ENCODE results near the gene IFT43. TPM values are rescaled to one million over a fixed set of nuclear protein-coding genes. Genes with fewer than 3 reads are reported as not detected.

IFT43 gene
- total RNA-seq, 2 experiments from 2014 or later: 4.5 TPM

GRCh38 chr14:75970989-75971388 is 14.6 kb upstream of the IFT43 start:
- Mint-ChIP-seq H3K4me1 (no peaks in the 10 kb centered on the region), H3K4me3 (no peak overlapping the region), H3K9me3 (no peaks in the 10 kb centered on the region), H3K27me3 (no peaks in the 10 kb centered on the region), H3K36me3 (ENCODE audit: low read depth) (no peaks in the 10 kb centered on the region), H3K27ac (no peak overlapping the region)
- CTCF ChIA-PET: interaction anchor here (1.3 to 2.3 kb wide), 2 partner anchors 9 to 393 kb away, joined by 3 to 8 read pairs; partner anchors contain the start of gene FLVCR2
- POLR2A ChIA-PET: no interaction called here
- no peak for DNase-seq

GRCh38 chr14:75971509-75971908 is 14.1 kb upstream of the IFT43 start:
- no peaks in the 10 kb centered on the region for H3K36me3 Mint-ChIP-seq (ENCODE audit: low read depth)
- POLR2A ChIA-PET: no interaction called here
- no peak overlapping the region for H3K4me3 Mint-ChIP-seq
- CTCF ChIA-PET: interaction anchor here (0.6 to 2.3 kb wide), 3 partner anchors 9 to 394 kb away, joined by 3 to 8 read pairs (median 3); partner anchors contain the start of gene FLVCR2
- no peaks in the 10 kb centered on the region for H3K4me1 Mint-ChIP-seq
- DNase-seq: no peak
- no peaks in the 10 kb centered on the region for H3K9me3 Mint-ChIP-seq
- no peaks in the 10 kb centered on the region for H3K27me3 Mint-ChIP-seq
- no peak overlapping the region for H3K27ac Mint-ChIP-seq

- no peaks in the 10 kb centered on the region for H3K9me3 Mint-ChIP-seq
- no peak for DNase-seq
- H3K4me1 Mint-ChIP-seq: peaks cover under 1% of the 10 kb centered on the region
- H3K27me3 Mint-ChIP-seq: no peaks in the 10 kb centered on the region
- CTCF ChIA-PET: interaction anchor here (0.6 to 1.3 kb wide), 2 partner anchors 9 to 36 kb away, joined by 3 read pairs; partner anchors contain the start of gene TGFB3
- no peak overlapping the region for H3K4me3 Mint-ChIP-seq
- no peaks in the 10 kb centered on the region for H3K36me3 Mint-ChIP-seq (ENCODE audit: low read depth)
- POLR2A ChIA-PET: no interaction called here
- H3K27ac Mint-ChIP-seq: no peak overlapping the region
Measured at GRCh38 chr14:75972801-75973421, 12.7 kb upstream of the IFT43 start.

- Mint-ChIP-seq H3K4me1 (peaks cover 41% of the 10 kb centered on the region), H3K4me3 (no peak overlapping the region), H3K27me3 (no peaks in the 10 kb centered on the region), H3K27ac (no peak overlapping the region), H3K36me3 (ENCODE audit: low read depth) (no peaks in the 10 kb centered on the region), H3K9me3 (no peaks in the 10 kb centered on the region)
- no peak for DNase-seq
- CTCF ChIA-PET: interaction anchor here (0.6 to 2.9 kb wide), 2 partner anchors 71 to 198 kb away, joined by 3 to 10 read pairs; no protein-coding TSS in a partner anchor
- POLR2A ChIA-PET: no interaction called here
Measured at GRCh38 chr14:75976826-75977581, 8.6 kb upstream of the IFT43 start.

- POLR2A ChIA-PET: no interaction called here
- Mint-ChIP-seq H3K36me3 (ENCODE audit: low read depth) (no peaks in the 10 kb centered on the region), H3K27ac (no peak overlapping the region), H3K4me3 (no peak overlapping the region), H3K4me1 (peaks cover 41% of the 10 kb centered on the region), H3K9me3 (no peaks in the 10 kb centered on the region), H3K27me3 (no peaks in the 10 kb centered on the region)
- CTCF ChIA-PET: interaction anchor here (0.6 to 2.9 kb wide), 2 partner anchors 71 to 199 kb away, joined by 3 to 10 read pairs; no protein-coding TSS in a partner anchor
- no peak for DNase-seq
Measured at GRCh38 chr14:75977582-75977943, 8.0 kb upstream of the IFT43 start.

- Mint-ChIP-seq H3K4me3 (no peak overlapping the region), H3K27me3 (no peaks in the 10 kb centered on the region), H3K9me3 (no peaks in the 10 kb centered on the region), H3K36me3 (ENCODE audit: low read depth) (no peaks in the 10 kb centered on the region), H3K27ac (peak overlapping the region; percentile 66), H3K4me1 (peaks cover 46% of the 10 kb centered on the region)
- CTCF ChIA-PET: interaction anchor here (0.8 to 2.9 kb wide), 4 partner anchors 72 to 269 kb away, joined by 3 to 10 read pairs (median 6); no protein-coding TSS in a partner anchor
- DNase-seq: peak; percentile 46
- POLR2A ChIA-PET: no interaction called here
Measured at GRCh38 chr14:75978249-75978731, 7.3 kb upstream of the IFT43 start.

GRCh38 chr14:75979071-75979571 is 6.4 kb upstream of the IFT43 start:
- peaks cover 46% of the 10 kb centered on the region for H3K4me1 Mint-ChIP-seq
- H3K27ac Mint-ChIP-seq: no peak overlapping the region
- H3K27me3 Mint-ChIP-seq: peaks cover 5% of the 10 kb centered on the region
- no peak overlapping the region for H3K4me3 Mint-ChIP-seq
- no peaks in the 10 kb centered on the region for H3K9me3 Mint-ChIP-seq
- POLR2A ChIA-PET: no interaction called here
- DNase-seq: peak; percentile 18
- CTCF ChIA-PET: interaction anchor here (0.7 to 2.3 kb wide), 9 partner anchors 8 to 270 kb away, joined by 3 to 8 read pairs (median 3); no protein-coding TSS in a partner anchor
- H3K36me3 Mint-ChIP-seq (ENCODE audit: low read depth): no peaks in the 10 kb centered on the region

- ChIA-PET POLR2A (no interaction called here), CTCF (interaction anchor here (0.6 to 2.3 kb wide), 9 partner anchors 9 to 271 kb away, joined by 3 to 8 read pairs (median 3); no protein-coding TSS in a partner anchor)
- no peak overlapping the region for H3K27ac Mint-ChIP-seq
- no peaks in the 10 kb centered on the region for H3K36me3 Mint-ChIP-seq (ENCODE audit: low read depth)
- no peak for DNase-seq
- peaks cover 6% of the 10 kb centered on the region for H3K27me3 Mint-ChIP-seq
- H3K9me3 Mint-ChIP-seq: no peaks in the 10 kb centered on the region
- H3K4me3 Mint-ChIP-seq: peak overlapping the region; percentile 10
- peaks cover 46% of the 10 kb centered on the region for H3K4me1 Mint-ChIP-seq
Measured at GRCh38 chr14:75979648-75980565, 5.7 kb upstream of the IFT43 start.

GRCh38 chr14:75980856-75981255 is 4.7 kb upstream of the IFT43 start:
- Mint-ChIP-seq H3K9me3 (no peaks in the 10 kb centered on the region), H3K4me3 (peak overlapping the region; percentile 72)

GRCh38 chr14:75981426-75982265 is 3.9 kb upstream of the IFT43 start, which contains the start of gene TGFB3:
TSS of gene TGFB3 (minus strand) at chr14:75981995. CDS start at chr14:75980893, 1,102 bp downstream.
- POLR2A ChIA-PET: interaction anchor here (0.7 kb wide), 1 partner anchor 272 kb away, joined by 3 read pairs; no protein-coding TSS in a partner anchor
- H3K27ac Mint-ChIP-seq: peak within 1 kb of the TSS; percentile 82
- peaks cover 6% of the 10 kb centered on the region for H3K27me3 Mint-ChIP-seq
- no peaks in the 10 kb centered on the region for H3K36me3 Mint-ChIP-seq (ENCODE audit: low read depth)
- peak within 1 kb of the TSS; percentile 72 for H3K4me3 Mint-ChIP-seq
- DNase-seq: peak; percentile 62
- no peaks in the 10 kb centered on the region for H3K9me3 Mint-ChIP-seq
- CTCF ChIA-PET: interaction anchor here (0.7 to 5.7 kb wide), 11 partner anchors 8 to 321 kb away, joined by 3 to 38 read pairs (median 4); partner anchors contain the start of genes ERG28 and TTLL5
- peaks cover 59% of the 10 kb centered on the region for H3K4me1 Mint-ChIP-seq

More at GRCh38 chr14:75980856-75981255, 4.7 kb upstream of the IFT43 start:
- no peak for DNase-seq
- Mint-ChIP-seq H3K27me3 (peaks cover 6% of the 10 kb centered on the region), H3K27ac (no peak overlapping the region), H3K4me1 (peaks cover 51% of the 10 kb centered on the region), H3K36me3 (ENCODE audit: low read depth) (no peaks in the 10 kb centered on the region)
- CTCF ChIA-PET: interaction anchor here (1.9 to 5.7 kb wide), 4 partner anchors 10 to 271 kb away, joined by 8 to 38 read pairs (median 12); no protein-coding TSS in a partner anchor
- POLR2A ChIA-PET: no interaction called here
